Measurements from ENCODE around the gene KRTAP22-2. TPM values are rescaled to one million over a fixed set of nuclear protein-coding genes. Genes with fewer than 3 reads are reported as not detected.

Gene KRTAP22-2
- total RNA-seq, 1 donor: not detected

DNA sequence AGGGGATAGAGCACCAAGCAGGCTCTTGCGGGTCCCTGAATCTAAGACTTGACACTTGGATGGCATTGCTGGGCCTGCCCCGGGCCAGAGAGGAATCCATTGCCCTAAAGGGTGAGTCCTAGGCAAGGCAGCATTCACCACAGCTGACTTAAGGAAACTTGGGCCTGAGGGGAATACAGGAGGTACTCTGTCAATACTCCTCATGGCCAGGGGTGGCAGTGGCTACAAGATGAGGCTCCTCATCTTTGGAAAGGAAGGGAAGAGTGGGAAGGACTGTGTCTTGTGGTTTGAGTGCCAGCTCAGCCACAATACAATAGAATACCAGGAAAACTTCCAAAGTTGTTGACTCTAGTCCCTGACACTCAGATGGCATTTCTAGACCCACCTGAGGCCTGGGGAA lies 15.8 kb upstream of the KRTAP22-2 start:
- no peak for DNase-seq (ENCODE audit: low read depth)
- no peak overlapping the region for H3K4me3 ChIP-seq (ENCODE audit: low read depth, low read length)
- TF ChIP-seq, protein P1, sequence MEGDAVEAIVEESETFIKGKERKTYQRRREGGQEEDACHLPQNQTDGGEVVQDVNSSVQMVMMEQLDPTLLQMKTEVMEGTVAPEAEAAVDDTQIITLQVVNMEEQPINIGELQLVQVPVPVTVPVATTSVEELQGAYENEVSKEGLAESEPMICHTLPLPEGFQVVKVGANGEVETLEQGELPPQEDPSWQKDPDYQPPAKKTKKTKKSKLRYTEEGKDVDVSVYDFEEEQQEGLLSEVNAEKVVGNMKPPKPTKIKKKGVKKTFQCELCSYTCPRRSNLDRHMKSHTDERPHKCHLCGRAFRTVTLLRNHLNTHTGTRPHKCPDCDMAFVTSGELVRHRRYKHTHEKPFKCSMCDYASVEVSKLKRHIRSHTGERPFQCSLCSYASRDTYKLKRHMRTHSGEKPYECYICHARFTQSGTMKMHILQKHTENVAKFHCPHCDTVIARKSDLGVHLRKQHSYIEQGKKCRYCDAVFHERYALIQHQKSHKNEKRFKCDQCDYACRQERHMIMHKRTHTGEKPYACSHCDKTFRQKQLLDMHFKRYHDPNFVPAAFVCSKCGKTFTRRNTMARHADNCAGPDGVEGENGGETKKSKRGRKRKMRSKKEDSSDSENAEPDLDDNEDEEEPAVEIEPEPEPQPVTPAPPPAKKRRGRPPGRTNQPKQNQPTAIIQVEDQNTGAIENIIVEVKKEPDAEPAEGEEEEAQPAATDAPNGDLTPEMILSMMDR (IDR thresholded peaks at IDR 0.05; ENCODE audit: insufficient read depth, low read depth, low read length): no peak

DNA sequence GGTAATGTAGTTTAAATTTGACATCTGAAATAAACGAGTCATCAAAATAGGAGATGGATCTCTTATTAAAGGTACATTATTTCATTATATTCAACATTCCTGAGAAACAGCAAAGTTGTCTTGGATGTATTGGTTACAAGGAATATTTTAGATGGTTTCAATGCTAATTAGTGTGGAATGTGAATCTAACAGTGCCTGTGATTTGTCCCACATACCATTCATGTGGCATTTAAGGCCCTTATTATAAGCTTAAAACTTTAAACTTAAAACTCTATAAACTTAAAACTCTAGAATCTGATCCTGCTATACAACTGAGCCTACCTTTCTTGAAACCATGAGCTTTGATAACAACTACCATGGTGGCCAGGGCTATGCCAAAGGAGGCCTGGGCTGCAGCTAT lies 10.6 kb upstream of the KRTAP22-2 start, which contains the start of gene KRTAP22-1:
Gene KRTAP22-1, plus strand, starts transcription at position 301 of the 400 bp plus-strand sequence.
- TF ChIP-seq, protein P1 (IDR thresholded peaks at IDR 0.05; ENCODE audit: insufficient read depth, low read depth, low read length): no peak
- H3K4me3 ChIP-seq (ENCODE audit: low read depth, low read length): no peak within 1 kb of the TSS
- no peak for DNase-seq (ENCODE audit: low read depth)

DNA sequence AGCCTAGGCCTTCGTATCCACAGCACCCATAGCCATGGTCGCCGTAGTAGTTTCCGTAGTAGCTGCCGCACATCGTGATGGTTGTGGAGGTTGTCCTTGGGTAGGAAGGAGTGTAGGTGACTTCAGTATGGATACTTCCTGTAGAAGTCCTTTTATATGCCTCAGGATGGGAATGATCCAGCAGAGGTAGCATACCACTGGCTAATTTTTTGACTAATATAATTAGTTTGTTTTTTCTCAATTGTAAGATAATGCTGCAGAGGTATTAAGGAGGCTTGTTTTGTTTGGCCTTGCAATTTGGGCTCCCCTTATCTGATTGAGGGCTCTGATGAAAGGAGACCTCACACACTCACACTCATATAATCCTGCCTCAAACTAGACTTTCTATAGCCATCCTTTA lies 8.6 kb upstream of the KRTAP22-2 start, which contains the start of gene KRTAP6-2:
Gene KRTAP6-2, minus strand, starts transcription at position 101 of the 400 bp plus-strand sequence. Its CDS starts 28 bp downstream, at position 73.
- TF ChIP-seq, protein P1 (IDR thresholded peaks at IDR 0.05; ENCODE audit: insufficient read depth, low read depth, low read length): no peak
- no peak for DNase-seq (ENCODE audit: low read depth)

DNA sequence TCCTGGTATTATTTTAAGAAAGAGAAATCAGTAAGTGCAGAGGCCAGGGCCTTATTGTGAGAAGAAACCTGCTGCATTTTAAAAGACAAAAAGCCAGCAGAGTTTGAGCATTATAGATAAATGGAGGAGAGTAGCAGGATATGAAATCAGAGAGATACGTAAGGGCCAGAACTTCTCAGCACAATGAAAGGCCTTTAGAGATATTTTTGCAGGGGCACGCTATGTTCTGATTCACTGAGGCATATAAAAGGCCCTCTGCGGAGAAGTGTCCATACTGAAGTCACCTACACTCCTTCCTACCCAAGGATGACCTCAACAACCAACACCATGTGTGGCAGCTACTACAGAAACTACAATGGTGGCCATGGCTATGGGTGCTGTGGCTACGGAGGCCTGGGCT lies 1.9 kb upstream of the KRTAP22-2 start, which contains the start of gene KRTAP6-3:
Gene KRTAP6-3, plus strand, starts transcription at position 301 of the 400 bp plus-strand sequence. Its CDS starts 6 bp downstream, at position 307.
- TF ChIP-seq, protein P1 (IDR thresholded peaks at IDR 0.05; ENCODE audit: insufficient read depth, low read depth, low read length): no peak
- DNase-seq (ENCODE audit: low read depth): no peak
- no peak within 1 kb of the TSS for H3K4me3 ChIP-seq (ENCODE audit: low read depth, low read length)

More for the DNA sequence above, 8.6 kb upstream of the KRTAP22-2 start, which contains the start of gene KRTAP6-2:
- no peak within 1 kb of the TSS for H3K4me3 ChIP-seq (ENCODE audit: low read depth, low read length)

DNA sequence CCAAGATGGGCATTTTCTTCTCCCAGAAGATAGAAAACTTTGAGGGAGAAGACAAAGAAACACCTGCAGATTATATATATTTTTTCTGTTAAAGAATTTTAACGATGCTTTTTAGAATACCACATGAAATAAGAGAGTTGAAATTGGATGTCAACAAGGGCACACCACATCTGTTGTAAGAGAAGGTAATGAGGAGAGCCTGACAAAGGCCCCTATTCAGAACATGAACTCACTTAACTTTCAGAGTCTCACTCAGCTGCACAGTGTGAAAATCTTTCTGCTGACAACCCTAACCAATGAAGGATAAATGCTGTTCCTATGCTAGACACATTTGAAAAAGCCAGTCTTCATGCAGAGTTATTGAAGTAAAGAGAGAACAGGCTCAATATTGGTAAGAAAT lies 7.3 kb downstream of the KRTAP22-2 start:
- H3K4me3 ChIP-seq (ENCODE audit: low read depth, low read length): no peak overlapping the region

DNA sequence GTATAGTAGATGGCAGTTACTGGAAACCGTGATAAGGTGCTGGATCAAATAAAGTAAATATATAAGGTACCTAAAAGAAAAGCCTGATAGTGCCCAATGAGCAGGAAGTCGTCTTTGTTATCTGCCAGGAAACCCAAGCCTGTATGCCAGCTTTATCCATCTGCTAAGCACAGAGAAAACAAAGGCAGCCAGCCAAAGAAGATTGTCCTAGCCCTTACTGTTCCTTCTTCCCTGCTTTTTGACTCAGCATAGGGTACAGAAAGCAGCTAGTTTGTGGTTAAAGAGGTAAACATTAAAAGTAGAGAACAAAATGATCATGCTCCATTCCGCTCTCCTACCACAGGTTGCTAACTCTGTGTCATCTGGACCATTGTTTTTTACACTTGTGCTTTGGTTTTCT lies 10.1 kb downstream of the KRTAP22-2 start:
- no peak overlapping the region for H3K4me3 ChIP-seq (ENCODE audit: low read depth, low read length)
- DNase-seq (ENCODE audit: low read depth): no peak
- TF ChIP-seq, protein P1 (IDR thresholded peaks at IDR 0.05; ENCODE audit: insufficient read depth, low read depth, low read length): no peak

More for the DNA sequence above, 7.3 kb downstream of the KRTAP22-2 start:
- TF ChIP-seq, protein P1 (IDR thresholded peaks at IDR 0.05; ENCODE audit: insufficient read depth, low read depth, low read length): no peak
- no peak for DNase-seq (ENCODE audit: low read depth)

DNA sequence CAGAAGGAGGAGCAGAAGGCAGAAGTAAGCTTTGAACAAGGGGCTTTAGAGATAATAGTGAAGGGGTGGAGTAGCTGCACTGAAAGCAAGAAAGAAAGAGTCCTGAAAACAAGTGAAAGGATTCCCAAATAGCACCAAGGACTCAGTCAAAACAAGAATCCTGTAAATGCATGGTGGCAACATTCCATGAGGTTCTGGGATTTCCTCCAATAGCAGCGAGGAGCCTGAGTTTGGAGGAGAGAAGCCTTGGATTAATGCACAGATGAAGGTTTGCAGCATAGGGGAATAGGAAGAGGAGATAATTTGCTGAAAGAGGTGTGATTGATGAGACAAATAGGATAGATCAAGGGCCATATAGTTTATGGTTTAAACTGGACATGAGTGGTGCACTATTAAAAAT lies 10.9 kb downstream of the KRTAP22-2 start:
- H3K4me3 ChIP-seq (ENCODE audit: low read depth, low read length): no peak overlapping the region
- no peak for DNase-seq (ENCODE audit: low read depth)
- TF ChIP-seq, protein P1 (IDR thresholded peaks at IDR 0.05; ENCODE audit: insufficient read depth, low read depth, low read length): no peak
